Stimulated activated naive B cell treated with anti-CD40 and anti-IgM and Interleukin-4, amounts not matched to agents 10 μg/mL and 1 μg/mL and 100 μg/mL, for 72 hours (primary cell): Measurements from ENCODE around the gene MICU1.
"Not testable (repeated sequence)": the region's sequence is repeated elsewhere in the genome, so short reads cannot be mapped to it uniquely, and the experiment has no call there.

Experiments used
- ATAC-seq, 2 donors: fragments of 150-1000 bp; cut with Tn5 transposase; replicated peaks; 2 replicates each; pipeline ENCODE4 v1.10.0; 2021; ENCODE audit warnings: moderate library complexity in 1 of 2
- DNase-seq: peaks from one replicate; pipeline ENCODE4 v3.0.0; 2021
- H3K27ac Mint-ChIP-seq: one replicate; pipeline ENCODE4 v1.8.0; 2022; ENCODE audit warnings: mild to moderate bottlenecking, mixed read lengths
- H3K27me3 Mint-ChIP-seq, 2 donors: one replicate each; pipeline ENCODE4 v1.8.0; 2022; ENCODE audit warnings: mixed read lengths in 2 of 2
- H3K36me3 Mint-ChIP-seq, 2 donors: one replicate each; pipeline ENCODE4 v1.8.0; 2022; ENCODE audit warnings: mixed read lengths in 2 of 2, mild to moderate bottlenecking in 1 of 2
- H3K4me1 Mint-ChIP-seq, 2 donors: one replicate each; pipeline ENCODE4 v1.8.0; 2022; ENCODE audit warnings: mixed read lengths in 2 of 2, mild to moderate bottlenecking in 1 of 2
- H3K4me3 Mint-ChIP-seq, 2 donors: one replicate each; pipeline ENCODE4 v1.8.0; 2022; ENCODE audit warnings: mild to moderate bottlenecking in 2 of 2, mixed read lengths in 2 of 2, moderate library complexity in 1 of 2
- H3K9me3 Mint-ChIP-seq, 2 donors: one replicate each; pipeline ENCODE4 v1.8.0; 2022; ENCODE audit warnings: mixed read lengths in 2 of 2, mild to moderate bottlenecking in 1 of 2

Gene MICU1

GRCh38 chr10:72648301-72648700 is 22.4 kb upstream of the MICU1 start:
- peaks cover 0 to 4% of the 10 kb centered on the region in 2 donors for H3K27me3 Mint-ChIP-seq
- H3K27ac Mint-ChIP-seq = no peak overlapping the region
- no peak overlapping the region for H3K4me3 Mint-ChIP-seq
- DNase-seq = no peak
- peaks cover 2 to 5% of the 10 kb centered on the region in 2 donors for H3K4me1 Mint-ChIP-seq
- no peaks in the 10 kb centered on the region for H3K36me3 Mint-ChIP-seq
- no peaks in the 10 kb centered on the region for H3K9me3 Mint-ChIP-seq
- no peak for ATAC-seq

GRCh38 chr10:72646971-72647370 is 21.1 kb upstream of the MICU1 start:
- H3K9me3 Mint-ChIP-seq, H3K27ac Mint-ChIP-seq, H3K36me3 Mint-ChIP-seq, DNase-seq, H3K27me3 Mint-ChIP-seq, ATAC-seq, H3K4me1 Mint-ChIP-seq, H3K4me3 Mint-ChIP-seq: not testable (repeated sequence)

- H3K27ac Mint-ChIP-seq = peak overlapping the region; percentile 5
- no peak for DNase-seq
- no peak for ATAC-seq
- H3K27me3 Mint-ChIP-seq = peaks cover 4 to 7% of the 10 kb centered on the region in 2 donors
- peaks cover 2 to 5% of the 10 kb centered on the region in 2 donors for H3K4me1 Mint-ChIP-seq
- H3K4me3 Mint-ChIP-seq = no peak overlapping the region
- H3K36me3 Mint-ChIP-seq = no peaks in the 10 kb centered on the region
- no peaks in the 10 kb centered on the region for H3K9me3 Mint-ChIP-seq
These were observed 19.5 kb upstream of the MICU1 start for GRCh38 chr10:72645263-72645858.

- Mint-ChIP-seq H3K27ac (no peak overlapping the region), H3K36me3 (no peaks in the 10 kb centered on the region)
These were observed 16.4 kb upstream of the MICU1 start for GRCh38 chr10:72642318-72642717.

GRCh38 chr10:72639441-72639873 is 13.6 kb upstream of the MICU1 start:
- H3K27ac Mint-ChIP-seq = no peak overlapping the region
- peak in 1 of 2 donors; percentile 29 for ATAC-seq

More at GRCh38 chr10:72642318-72642717, 16.4 kb upstream of the MICU1 start:
- peaks cover 3 to 5% of the 10 kb centered on the region in 2 donors for H3K4me1 Mint-ChIP-seq
- H3K4me3 Mint-ChIP-seq = no peak overlapping the region
- H3K9me3 Mint-ChIP-seq = no peaks in the 10 kb centered on the region
- ATAC-seq (no peak), DNase-seq (no peak)
- peaks cover 7% of the 10 kb centered on the region in 2 donors for H3K27me3 Mint-ChIP-seq

GRCh38 chr10:72638586-72639440 is 12.9 kb upstream of the MICU1 start:
- Mint-ChIP-seq H3K27me3 (peaks cover 6 to 7% of the 10 kb centered on the region in 2 donors), H3K36me3 (no peaks in the 10 kb centered on the region), H3K27ac (no peak overlapping the region), H3K4me3 (no peak overlapping the region), H3K9me3 (no peaks in the 10 kb centered on the region), H3K4me1 (peaks cover 4 to 6% of the 10 kb centered on the region in 2 donors)
- no peak for DNase-seq
- no peak for ATAC-seq

More at GRCh38 chr10:72639441-72639873, 13.6 kb upstream of the MICU1 start:
- Mint-ChIP-seq H3K27me3 (peaks cover 6 to 7% of the 10 kb centered on the region in 2 donors), H3K4me1 (peaks cover 4 to 6% of the 10 kb centered on the region in 2 donors), H3K4me3 (no peak overlapping the region), H3K9me3 (no peaks in the 10 kb centered on the region), H3K36me3 (no peaks in the 10 kb centered on the region)
- DNase-seq = no peak

GRCh38 chr10:72637398-72637857 is 11.5 kb upstream of the MICU1 start:
- DNase-seq = peak; percentile 15
- H3K4me1 Mint-ChIP-seq = peaks cover 4 to 6% of the 10 kb centered on the region in 2 donors
- no peaks in the 10 kb centered on the region for H3K36me3 Mint-ChIP-seq
- peaks cover 6 to 7% of the 10 kb centered on the region in 2 donors for H3K27me3 Mint-ChIP-seq
- no peak overlapping the region for H3K4me3 Mint-ChIP-seq
- ATAC-seq = peak; percentile 88 to 95
- no peaks in the 10 kb centered on the region for H3K9me3 Mint-ChIP-seq
- peak overlapping the region; percentile 53 for H3K27ac Mint-ChIP-seq

GRCh38 chr10:72630144-72630543 is 4.3 kb upstream of the MICU1 start:
- Mint-ChIP-seq H3K4me3 (no peak overlapping the region), H3K9me3 (no peaks in the 10 kb centered on the region), H3K27me3 (no peaks in the 10 kb centered on the region), H3K4me1 (peaks cover under 1 to 1% of the 10 kb centered on the region in 2 donors), H3K27ac (no peak overlapping the region), H3K36me3 (peaks cover 0 to 1% of the 10 kb centered on the region in 2 donors)
- DNase-seq (no peak), ATAC-seq (no peak)

GRCh38 chr10:72626444-72626754 is 520 bp upstream of the MICU1 start:
- Mint-ChIP-seq H3K9me3 (no peaks in the 10 kb centered on the region), H3K36me3 (peaks cover 3 to 4% of the 10 kb centered on the region in 2 donors), H3K27ac (peak overlapping the region; percentile 94), H3K4me3 (peak overlapping the region; percentile 87 to 96), H3K27me3 (no peaks in the 10 kb centered on the region), H3K4me1 (peaks cover 6 to 17% of the 10 kb centered on the region in 2 donors)
- DNase-seq = no peak
- no peak for ATAC-seq

- no peaks in the 10 kb centered on the region for H3K27me3 Mint-ChIP-seq
- peaks cover 6 to 17% of the 10 kb centered on the region in 2 donors for H3K4me1 Mint-ChIP-seq
- peak overlapping the region; percentile 87 to 96 for H3K4me3 Mint-ChIP-seq
- H3K36me3 Mint-ChIP-seq = peaks cover 3 to 4% of the 10 kb centered on the region in 2 donors
- no peaks in the 10 kb centered on the region for H3K9me3 Mint-ChIP-seq
- no peak for DNase-seq
- peak overlapping the region; percentile 94 for H3K27ac Mint-ChIP-seq
- ATAC-seq = no peak
These were observed 637 bp downstream of the MICU1 start for GRCh38 chr10:72625276-72625607.

- ATAC-seq (no peak), DNase-seq (no peak)
- Mint-ChIP-seq H3K9me3 (no peaks in the 10 kb centered on the region), H3K36me3 (peaks cover 4% of the 10 kb centered on the region in 2 donors), H3K4me3 (no peak overlapping the region), H3K4me1 (peaks cover 6 to 17% of the 10 kb centered on the region in 2 donors), H3K27me3 (no peaks in the 10 kb centered on the region), H3K27ac (no peak overlapping the region)
These were observed 3.6 kb downstream of the MICU1 start for GRCh38 chr10:72622271-72622670.

- Mint-ChIP-seq H3K4me3 (no peak overlapping the region), H3K9me3 (peaks cover 11% of the 10 kb centered on the region in 2 donors), H3K36me3 (peaks cover 16 to 19% of the 10 kb centered on the region in 2 donors), H3K27ac (peak overlapping the region; percentile 79), H3K4me1 (peaks cover 8 to 17% of the 10 kb centered on the region in 2 donors), H3K27me3 (no peaks in the 10 kb centered on the region)
- no peak for ATAC-seq
- no peak for DNase-seq
These were observed 9.2 kb downstream of the MICU1 start for GRCh38 chr10:72616716-72617115.

- Mint-ChIP-seq H3K36me3 (peaks cover 16 to 19% of the 10 kb centered on the region in 2 donors), H3K9me3 (peaks cover 11% of the 10 kb centered on the region in 2 donors), H3K4me3 (peak overlapping the region in 1 of 2 donors; percentile 3), H3K27me3 (no peaks in the 10 kb centered on the region), H3K27ac (no peak overlapping the region), H3K4me1 (peaks cover 12 to 22% of the 10 kb centered on the region in 2 donors)
- ATAC-seq (no peak), DNase-seq (no peak)
These were observed 9.9 kb downstream of the MICU1 start for GRCh38 chr10:72615970-72616369.

GRCh38 chr10:72612203-72612826 is 13.6 kb downstream of the MICU1 start:
- ATAC-seq (no peak), DNase-seq (no peak)
- H3K36me3 Mint-ChIP-seq = peaks cover 19 to 28% of the 10 kb centered on the region in 2 donors
- H3K9me3 Mint-ChIP-seq = peaks cover 11 to 14% of the 10 kb centered on the region in 2 donors
- no peak overlapping the region for H3K27ac Mint-ChIP-seq
- H3K4me3 Mint-ChIP-seq = no peak overlapping the region
- no peaks in the 10 kb centered on the region for H3K27me3 Mint-ChIP-seq
- peaks cover 12 to 22% of the 10 kb centered on the region in 2 donors for H3K4me1 Mint-ChIP-seq
